NB4 (cell line): ENCODE data around the gene TMPRSS9.
A peak's percentile ranks its signal among the peaks of the same experiment; 100 is the strongest.

Experiments used
- DNase-seq: peaks from one replicate; pipeline ENCODE4 v3.0.0; 2010; ENCODE audit warnings: low read depth
- H3K4me3 ChIP-seq: one replicate; pipeline ENCODE4 v1.5.1; 2011; ENCODE audit warnings: mild to moderate bottlenecking, low read depth, low read length, moderate library complexity
- CTCF ChIP-seq: IDR thresholded peaks from one replicate; pipeline ENCODE4 v1.5.1; 2012; ENCODE audit warnings: low read depth, low read length
- MAX ChIP-seq: IDR thresholded peaks from 2 replicates; pipeline ENCODE4 v1.6.1; 2011; ENCODE audit warnings: low read depth, low read length
- MYC ChIP-seq: IDR thresholded peaks from 2 replicates; pipeline ENCODE4 v1.6.1; 2011; ENCODE audit warnings: low read depth, low read length
- POLR2A ChIP-seq: IDR thresholded peaks from 2 replicates; pipeline ENCODE4 v1.6.1; 2011; ENCODE audit warnings: mild to moderate bottlenecking; ENCODE audit not compliant: insufficient read length; ENCODE audit errors: extremely low read depth

Gene TMPRSS9

GRCh38 chr19:2334986-2335846 lies 24.8 kb upstream of the TMPRSS9 start:
- no peak for DNase-seq
- H3K4me3 ChIP-seq: no peak overlapping the region
- TF ChIP-seq CTCF (no peak), POLR2A (no peak), MYC (no peak), MAX (no peak)

- TF ChIP-seq MYC: no peak
- TF ChIP-seq POLR2A: no peak
- TF ChIP-seq MAX: 0 out of 2 replicates have a peak, but pooled peaks have one; percentile 34
- TF ChIP-seq CTCF: no peak
- no peak overlapping the region for H3K4me3 ChIP-seq
- no peak for DNase-seq
Observed at GRCh38 chr19:2335848-2336247, 24.2 kb upstream of the TMPRSS9 start.

GRCh38 chr19:2336528-2337328 lies 23.3 kb upstream of the TMPRSS9 start:
- no peak for DNase-seq

GRCh38 chr19:2337329-2337707 lies 22.7 kb upstream of the TMPRSS9 start:
- DNase-seq: no peak

More at GRCh38 chr19:2336528-2337328, 23.3 kb upstream of the TMPRSS9 start:
- H3K4me3 ChIP-seq: no peak overlapping the region
- TF ChIP-seq CTCF (no peak), MAX (no peak), MYC (no peak), POLR2A (no peak)

More at GRCh38 chr19:2337329-2337707, 22.7 kb upstream of the TMPRSS9 start:
- no peak overlapping the region for H3K4me3 ChIP-seq
- no peak for TF ChIP-seq MAX
- no peak for TF ChIP-seq CTCF
- no peak for TF ChIP-seq MYC
- no peak for TF ChIP-seq POLR2A
